Mucosa of descending colon (tissue), 3 donors: ENCODE data around the gene GLT6D1. TPM values are rescaled to one million over a fixed set of nuclear protein-coding genes. Genes with fewer than 3 reads are reported as not detected.

Experiments
- ATAC-seq: fragments of 200-7000 bp; cut with Tn5 transposase; one replicate; pipeline ENCODE4 v1.9.1; 2020; ENCODE audit warnings: mild to moderate bottlenecking, moderate library complexity
- DNase-seq, 3 donors: peaks; one replicate each; pipeline ENCODE4 v3.0.0-alpha.2; 2020
- H3K36me3 ChIP-seq: fragments of 200-600 bp; one replicate; pipeline ENCODE4 v1.8.0; 2021; ENCODE audit warnings: low read depth, mild to moderate bottlenecking
- H3K4me1 ChIP-seq: fragments of 200-600 bp; one replicate; pipeline ENCODE4 v1.8.0; 2021; ENCODE audit warnings: low read depth, mild to moderate bottlenecking
- H3K4me3 ChIP-seq: fragments of 200-600 bp; one replicate; pipeline ENCODE4 v1.8.0; 2021; ENCODE audit warnings: mild to moderate bottlenecking
- H3K9me3 ChIP-seq: fragments of 200-600 bp; one replicate; pipeline ENCODE4 v1.8.0; 2021; ENCODE audit warnings: mild to moderate bottlenecking
- CTCF ChIP-seq: fragments of 200-600 bp; IDR thresholded peaks from one replicate; pipeline ENCODE4 v1.8.0; 2022; ENCODE audit warnings: antibody characterized with exemption, mild to moderate bottlenecking
- intact Hi-C, 2 donors: fragments of 100-400 bp; cut with DNase I in 1 of 2; cut with micrococcal nuclease in 1 of 2; formaldehyde crosslinking; loops; one replicate each; pipeline versions ENCODE4 v1.11.0 to v1.11.1; 2022; cut with DNase I, micrococcal nuclease
- total RNA-seq, 3 donors: library from RNA; stranded (reverse); fragmentation: NEBNext Ultra II Directional in 2 of 3; extraction: Animal tissue kit (Norgen Biotek cat#: 25700) in 2 of 3; gene quantifications; one replicate each; pipeline versions ENCODE4 v1.2.1 to v1.2.4, GENCODE V29; 2021 to 2023
- donor health status: DM: no; HTN: no; CAD: no; lungs with moderate emphysema.
- donor health status: DM: no; HTN: no; CAD: no.
- donor health status: DM: no; HTN: yes; CAD: no.

The GLT6D1 gene
- total RNA-seq, 3 donors from 2014 or later = not detected

GRCh38 chr9:135592625-135593024, 46.7 kb downstream of the GLT6D1 start:
- no peaks in the 10 kb centered on the region for H3K36me3 ChIP-seq
- no peak for TF ChIP-seq CTCF
- DNase-seq = peak in 1 of 3 donors; percentile 8
- no peak for ATAC-seq
- intact Hi-C loops = no loop called here
- H3K4me3 ChIP-seq = no peak overlapping the region
- H3K4me1 ChIP-seq = no peaks in the 10 kb centered on the region
- H3K9me3 ChIP-seq = no peaks in the 10 kb centered on the region

GRCh38 chr9:135592331-135592590, 47.1 kb downstream of the GLT6D1 start:
- intact Hi-C loops = no loop called here
- ATAC-seq (no peak), DNase-seq (no peak)
- no peak overlapping the region for H3K4me3 ChIP-seq
- H3K9me3 ChIP-seq = no peaks in the 10 kb centered on the region
- no peaks in the 10 kb centered on the region for H3K36me3 ChIP-seq
- TF ChIP-seq CTCF = no peak
- no peaks in the 10 kb centered on the region for H3K4me1 ChIP-seq

- no peaks in the 10 kb centered on the region for H3K9me3 ChIP-seq
These were observed 47.6 kb downstream of the GLT6D1 start for GRCh38 chr9:135591506-135592330.

GRCh38 chr9:135590486-135591079, 48.8 kb downstream of the GLT6D1 start:
- intact Hi-C loops = no loop called here
- no peak for ATAC-seq
- peak in 1 of 3 donors; percentile 41 for DNase-seq

More at GRCh38 chr9:135591506-135592330, 47.6 kb downstream of the GLT6D1 start:
- ATAC-seq = no peak
- intact Hi-C loops = no loop called here
- Histone ChIP-seq H3K4me3 (no peak overlapping the region), H3K4me1 (no peaks in the 10 kb centered on the region), H3K36me3 (no peaks in the 10 kb centered on the region)
- DNase-seq = peak in 1 of 3 donors; percentile 7
- no peak for TF ChIP-seq CTCF

More at GRCh38 chr9:135590486-135591079, 48.8 kb downstream of the GLT6D1 start:
- no peak overlapping the region for H3K4me3 ChIP-seq
- H3K36me3 ChIP-seq = no peaks in the 10 kb centered on the region
- no peaks in the 10 kb centered on the region for H3K4me1 ChIP-seq
- H3K9me3 ChIP-seq = no peaks in the 10 kb centered on the region
- no peak for TF ChIP-seq CTCF
